Endothelial cell (in vitro differentiated cells): ENCODE measurements around the gene BATF3. TPM values are rescaled to one million over a fixed set of nuclear protein-coding genes. Genes with fewer than 3 reads are reported as not detected.

ENCODE experiments used
- DNase-seq: peaks from one replicate; pipeline ENCODE4 v3.0.0; 2021; ENCODE audit warnings: low spot score
- H3K27ac Mint-ChIP-seq: one replicate; pipeline ENCODE4 v1.8.0; 2021; ENCODE audit warnings: mixed read lengths, inconsistent platforms; ENCODE audit not compliant: unreplicated experiment
- H3K27me3 Mint-ChIP-seq: one replicate; pipeline ENCODE4 v1.8.0; 2021; ENCODE audit warnings: mild to moderate bottlenecking, moderate library complexity, mixed read lengths, inconsistent platforms; ENCODE audit not compliant: unreplicated experiment
- H3K36me3 Mint-ChIP-seq: one replicate; pipeline ENCODE4 v1.8.0; 2021; ENCODE audit warnings: mild to moderate bottlenecking, low read depth, mixed read lengths, inconsistent platforms; ENCODE audit not compliant: unreplicated experiment
- H3K4me1 Mint-ChIP-seq: one replicate; pipeline ENCODE4 v1.8.0; 2021; ENCODE audit warnings: mild to moderate bottlenecking, mixed read lengths, inconsistent platforms; ENCODE audit not compliant: unreplicated experiment
- H3K4me3 Mint-ChIP-seq: one replicate; pipeline ENCODE4 v1.8.0; 2021; ENCODE audit warnings: mild to moderate bottlenecking, mixed read lengths, inconsistent platforms; ENCODE audit not compliant: unreplicated experiment
- H3K9me3 Mint-ChIP-seq: one replicate; pipeline ENCODE4 v1.8.0; 2021; ENCODE audit warnings: mixed read lengths, inconsistent platforms; ENCODE audit not compliant: unreplicated experiment
- CTCF ChIP-seq: fragments of 200-600 bp; sonication (generic); IDR thresholded peaks from one replicate; pipeline ENCODE4 v1.5.0; 2021; ENCODE audit warnings: antibody characterized with exemption; ENCODE audit not compliant: unreplicated experiment
- total RNA-seq: library from RNA; stranded (reverse); fragmentation: NEBNext Ultra II Directional; extraction: Animal tissue kit (Norgen Biotek cat#: 25700); gene quantifications from one replicate; pipeline ENCODE4 v1.2.1, GENCODE V29; 2021; ENCODE audit not compliant: unreplicated experiment

The BATF3 gene
- total RNA-seq, 1 donor from 2014 or later = 0.54 TPM

- no peak for TF ChIP-seq CTCF
- H3K4me1 Mint-ChIP-seq = peaks cover 24% of the 10 kb centered on the region
- peak overlapping the region; percentile 71 for H3K27ac Mint-ChIP-seq
- H3K9me3 Mint-ChIP-seq = no peaks in the 10 kb centered on the region
- H3K4me3 Mint-ChIP-seq = no peak overlapping the region
- H3K27me3 Mint-ChIP-seq = peaks cover 2% of the 10 kb centered on the region
- no peak for DNase-seq
- no peaks in the 10 kb centered on the region for H3K36me3 Mint-ChIP-seq
These were observed 31.2 kb downstream of the BATF3 start for GRCh38 chr1:212668477-212668876.

GRCh38 chr1:212667223-212668139, 32.2 kb downstream of the BATF3 start:
- no peak overlapping the region for H3K4me3 Mint-ChIP-seq

GRCh38 chr1:212666116-212666775, 33.4 kb downstream of the BATF3 start:
- Mint-ChIP-seq H3K9me3 (no peaks in the 10 kb centered on the region), H3K4me1 (peaks cover 24% of the 10 kb centered on the region), H3K4me3 (peak overlapping the region; percentile 87), H3K36me3 (no peaks in the 10 kb centered on the region), H3K27ac (no peak overlapping the region), H3K27me3 (peaks cover 2% of the 10 kb centered on the region)
- DNase-seq = no peak
- TF ChIP-seq CTCF = no peak

More at GRCh38 chr1:212667223-212668139, 32.2 kb downstream of the BATF3 start:
- TF ChIP-seq CTCF = no peak
- peak; percentile 28 for DNase-seq
- Mint-ChIP-seq H3K9me3 (no peaks in the 10 kb centered on the region), H3K27ac (peak overlapping the region; percentile 87), H3K27me3 (peaks cover 2% of the 10 kb centered on the region), H3K36me3 (no peaks in the 10 kb centered on the region), H3K4me1 (peaks cover 24% of the 10 kb centered on the region)

- TF ChIP-seq CTCF = peak; percentile 75
- H3K4me3 Mint-ChIP-seq = peak overlapping the region; percentile 87
- no peak overlapping the region for H3K27ac Mint-ChIP-seq
- H3K27me3 Mint-ChIP-seq = peaks cover 2% of the 10 kb centered on the region
- no peaks in the 10 kb centered on the region for H3K36me3 Mint-ChIP-seq
- no peaks in the 10 kb centered on the region for H3K9me3 Mint-ChIP-seq
- peak; percentile 93 for DNase-seq
- H3K4me1 Mint-ChIP-seq = peaks cover 24% of the 10 kb centered on the region
These were observed 34.2 kb downstream of the BATF3 start for GRCh38 chr1:212665241-212666115.
